ENCODE results near the gene SERTAD4. TPM values are rescaled to one million over a fixed set of nuclear protein-coding genes. Genes with fewer than 3 reads are reported as not detected.

Gene SERTAD4
- total and polyA plus RNA-seq, 10 of the 15 experiments (the other 5 are each of a cell fraction or from before 2014, with no cell fraction given) = not detected

DNA sequence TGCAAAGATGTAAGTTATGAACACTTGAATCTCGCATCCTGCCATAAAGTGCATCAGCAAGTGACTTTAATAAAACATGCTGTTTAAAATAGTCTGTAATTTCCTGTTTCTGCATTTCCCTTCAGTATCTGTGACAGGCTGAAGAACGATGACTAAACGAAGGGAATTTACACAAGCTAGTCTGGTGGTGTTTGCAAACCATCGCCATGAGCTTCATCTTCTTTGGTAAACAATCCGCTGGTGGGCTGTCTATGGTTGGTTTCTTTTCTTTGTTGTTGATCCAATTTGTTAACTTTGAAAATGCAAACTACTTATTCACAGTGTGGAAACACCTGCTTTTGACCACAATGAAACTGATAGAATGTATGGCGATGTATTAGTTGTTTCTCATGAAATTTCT lies 13.9 kb downstream of the SERTAD4 start (continued):
- TF ChIP-seq, protein P1, sequence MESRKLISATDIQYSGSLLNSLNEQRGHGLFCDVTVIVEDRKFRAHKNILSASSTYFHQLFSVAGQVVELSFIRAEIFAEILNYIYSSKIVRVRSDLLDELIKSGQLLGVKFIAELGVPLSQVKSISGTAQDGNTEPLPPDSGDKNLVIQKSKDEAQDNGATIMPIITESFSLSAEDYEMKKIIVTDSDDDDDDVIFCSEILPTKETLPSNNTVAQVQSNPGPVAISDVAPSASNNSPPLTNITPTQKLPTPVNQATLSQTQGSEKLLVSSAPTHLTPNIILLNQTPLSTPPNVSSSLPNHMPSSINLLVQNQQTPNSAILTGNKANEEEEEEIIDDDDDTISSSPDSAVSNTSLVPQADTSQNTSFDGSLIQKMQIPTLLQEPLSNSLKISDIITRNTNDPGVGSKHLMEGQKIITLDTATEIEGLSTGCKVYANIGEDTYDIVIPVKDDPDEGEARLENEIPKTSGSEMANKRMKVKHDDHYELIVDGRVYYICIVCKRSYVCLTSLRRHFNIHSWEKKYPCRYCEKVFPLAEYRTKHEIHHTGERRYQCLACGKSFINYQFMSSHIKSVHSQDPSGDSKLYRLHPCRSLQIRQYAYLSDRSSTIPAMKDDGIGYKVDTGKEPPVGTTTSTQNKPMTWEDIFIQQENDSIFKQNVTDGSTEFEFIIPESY (IDR thresholded peaks at IDR 0.05) = no peak
- TF ChIP-seq, protein P2, sequence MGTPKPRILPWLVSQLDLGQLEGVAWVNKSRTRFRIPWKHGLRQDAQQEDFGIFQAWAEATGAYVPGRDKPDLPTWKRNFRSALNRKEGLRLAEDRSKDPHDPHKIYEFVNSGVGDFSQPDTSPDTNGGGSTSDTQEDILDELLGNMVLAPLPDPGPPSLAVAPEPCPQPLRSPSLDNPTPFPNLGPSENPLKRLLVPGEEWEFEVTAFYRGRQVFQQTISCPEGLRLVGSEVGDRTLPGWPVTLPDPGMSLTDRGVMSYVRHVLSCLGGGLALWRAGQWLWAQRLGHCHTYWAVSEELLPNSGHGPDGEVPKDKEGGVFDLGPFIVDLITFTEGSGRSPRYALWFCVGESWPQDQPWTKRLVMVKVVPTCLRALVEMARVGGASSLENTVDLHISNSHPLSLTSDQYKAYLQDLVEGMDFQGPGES (IDR thresholded peaks at IDR 0.05) = no peak
- TF ChIP-seq ASH2L (IDR thresholded peaks at IDR 0.05; ENCODE audit: borderline replicate concordance, low read depth) = no peak
- TF ChIP-seq, protein P3, sequence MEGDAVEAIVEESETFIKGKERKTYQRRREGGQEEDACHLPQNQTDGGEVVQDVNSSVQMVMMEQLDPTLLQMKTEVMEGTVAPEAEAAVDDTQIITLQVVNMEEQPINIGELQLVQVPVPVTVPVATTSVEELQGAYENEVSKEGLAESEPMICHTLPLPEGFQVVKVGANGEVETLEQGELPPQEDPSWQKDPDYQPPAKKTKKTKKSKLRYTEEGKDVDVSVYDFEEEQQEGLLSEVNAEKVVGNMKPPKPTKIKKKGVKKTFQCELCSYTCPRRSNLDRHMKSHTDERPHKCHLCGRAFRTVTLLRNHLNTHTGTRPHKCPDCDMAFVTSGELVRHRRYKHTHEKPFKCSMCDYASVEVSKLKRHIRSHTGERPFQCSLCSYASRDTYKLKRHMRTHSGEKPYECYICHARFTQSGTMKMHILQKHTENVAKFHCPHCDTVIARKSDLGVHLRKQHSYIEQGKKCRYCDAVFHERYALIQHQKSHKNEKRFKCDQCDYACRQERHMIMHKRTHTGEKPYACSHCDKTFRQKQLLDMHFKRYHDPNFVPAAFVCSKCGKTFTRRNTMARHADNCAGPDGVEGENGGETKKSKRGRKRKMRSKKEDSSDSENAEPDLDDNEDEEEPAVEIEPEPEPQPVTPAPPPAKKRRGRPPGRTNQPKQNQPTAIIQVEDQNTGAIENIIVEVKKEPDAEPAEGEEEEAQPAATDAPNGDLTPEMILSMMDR (IDR thresholded peaks at IDR 0.05 in 2 of 3, conservative IDR thresholded peaks at IDR 0.05 in 1 of 3; ENCODE audit: control insufficient read depth in 2 of 3, extremely low read depth in 1 of 3, insufficient read depth in 1 of 3, low read depth in 3 of 3, low read length in 3 of 3) = no peak
- no peak for TF ChIP-seq SUZ12 (IDR thresholded peaks at IDR 0.05; ENCODE audit: unreplicated experiment)
- no peak for TF ChIP-seq HDGF (IDR thresholded peaks at IDR 0.05)
- no peak for TF ChIP-seq GABPA (IDR thresholded peaks at IDR 0.05; ENCODE audit: low read depth)
- no peak for TF ChIP-seq JUNB (IDR thresholded peaks at IDR 0.05)

DNA sequence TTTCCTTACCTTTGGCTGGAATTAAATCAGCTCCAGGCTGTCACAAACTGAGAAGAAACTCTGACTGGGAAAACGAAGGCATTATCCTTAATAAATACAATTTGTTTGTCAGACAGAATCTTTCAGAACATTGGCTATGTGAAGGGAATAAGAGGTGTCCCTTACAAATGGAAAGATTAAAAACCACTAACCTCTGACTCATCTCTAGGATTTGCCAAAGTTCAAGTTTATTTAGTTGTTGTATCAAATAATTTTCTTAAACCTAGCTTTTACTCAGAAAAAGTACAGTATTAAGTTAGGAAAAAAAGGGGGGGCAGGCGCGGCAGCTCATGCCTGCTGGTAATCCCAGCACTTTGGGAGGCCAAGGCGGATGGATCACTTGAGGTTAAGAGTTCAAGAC lies 15.7 kb downstream of the SERTAD4 start:
- Histone ChIP-seq H3K9me3 (replicated peaks; ENCODE audit: control insufficient read depth, insufficient read depth, low read length) (no peaks in the 10 kb centered on the region), H3K4me2 (ENCODE audit: control insufficient read depth, insufficient read depth) (no peak overlapping the region), H4K20me1 (ENCODE audit: control insufficient read depth, insufficient read depth) (no peaks in the 10 kb centered on the region), H3K9ac (ENCODE audit: control insufficient read depth, insufficient read depth, low read length) (no peak overlapping the region), H3K36me3 (ENCODE audit: control insufficient read depth in 2 of 2, insufficient read depth in 2 of 2, low read length in 1 of 2) (no peaks in the 10 kb centered on the region), H2AFZ (ENCODE audit: control insufficient read depth, low read depth, low read length) (no peak overlapping the region), H3K4me3 (no peak overlapping the region), H3K4me1 (ENCODE audit: control insufficient read depth, insufficient read depth, low read length) (no peaks in the 10 kb centered on the region), H3K27me3 (replicated peaks in 1 of 2; ENCODE audit: control insufficient read depth in 2 of 2, insufficient read depth in 2 of 2, low read length in 1 of 2) (peaks cover 11 to 12% of the 10 kb centered on the region in 2 experiments; a peak in 3 of 4 replicates), H3K27ac (ENCODE audit: control insufficient read depth, insufficient read depth) (no peak overlapping the region), H3K79me2 (ENCODE audit: control insufficient read depth, insufficient read depth, low read length) (no peaks in the 10 kb centered on the region)
- ChIA-PET SMC1A (ENCODE audit: uncharacterized antibody, unreplicated experiment) (no interaction called here), POLR2A (no interaction called here), RAD21 (ENCODE audit: unreplicated experiment) (no interaction called here), CTCF (no interaction called here)
- no peak for DNase-seq (ENCODE audit: low read depth, low spot score)
- ATAC-seq = no peak
- intact Hi-C loops (cut with micrococcal nuclease; ENCODE audit: unreplicated experiment) (no loop called here), in situ Hi-C loops (cut with MboI) (no loop called here)
- 59% methylated on average over 4 of the region's 4 CpGs for WGBS (ENCODE audit: insufficient coverage, insufficient replicate concordance, low lambda C conversion rate, missing lambda C conversion rate)
- BruUV-seq (replicated peaks) = no TSS peak
- FAIRE-seq = no peak
- no peak for TF ChIP-seq CBX3 (IDR thresholded peaks at IDR 0.05; ENCODE audit: borderline replicate concordance, low read depth)
- TF ChIP-seq PAX8 (IDR thresholded peaks at IDR 0.05) = no peak
- TF ChIP-seq, protein P4, sequence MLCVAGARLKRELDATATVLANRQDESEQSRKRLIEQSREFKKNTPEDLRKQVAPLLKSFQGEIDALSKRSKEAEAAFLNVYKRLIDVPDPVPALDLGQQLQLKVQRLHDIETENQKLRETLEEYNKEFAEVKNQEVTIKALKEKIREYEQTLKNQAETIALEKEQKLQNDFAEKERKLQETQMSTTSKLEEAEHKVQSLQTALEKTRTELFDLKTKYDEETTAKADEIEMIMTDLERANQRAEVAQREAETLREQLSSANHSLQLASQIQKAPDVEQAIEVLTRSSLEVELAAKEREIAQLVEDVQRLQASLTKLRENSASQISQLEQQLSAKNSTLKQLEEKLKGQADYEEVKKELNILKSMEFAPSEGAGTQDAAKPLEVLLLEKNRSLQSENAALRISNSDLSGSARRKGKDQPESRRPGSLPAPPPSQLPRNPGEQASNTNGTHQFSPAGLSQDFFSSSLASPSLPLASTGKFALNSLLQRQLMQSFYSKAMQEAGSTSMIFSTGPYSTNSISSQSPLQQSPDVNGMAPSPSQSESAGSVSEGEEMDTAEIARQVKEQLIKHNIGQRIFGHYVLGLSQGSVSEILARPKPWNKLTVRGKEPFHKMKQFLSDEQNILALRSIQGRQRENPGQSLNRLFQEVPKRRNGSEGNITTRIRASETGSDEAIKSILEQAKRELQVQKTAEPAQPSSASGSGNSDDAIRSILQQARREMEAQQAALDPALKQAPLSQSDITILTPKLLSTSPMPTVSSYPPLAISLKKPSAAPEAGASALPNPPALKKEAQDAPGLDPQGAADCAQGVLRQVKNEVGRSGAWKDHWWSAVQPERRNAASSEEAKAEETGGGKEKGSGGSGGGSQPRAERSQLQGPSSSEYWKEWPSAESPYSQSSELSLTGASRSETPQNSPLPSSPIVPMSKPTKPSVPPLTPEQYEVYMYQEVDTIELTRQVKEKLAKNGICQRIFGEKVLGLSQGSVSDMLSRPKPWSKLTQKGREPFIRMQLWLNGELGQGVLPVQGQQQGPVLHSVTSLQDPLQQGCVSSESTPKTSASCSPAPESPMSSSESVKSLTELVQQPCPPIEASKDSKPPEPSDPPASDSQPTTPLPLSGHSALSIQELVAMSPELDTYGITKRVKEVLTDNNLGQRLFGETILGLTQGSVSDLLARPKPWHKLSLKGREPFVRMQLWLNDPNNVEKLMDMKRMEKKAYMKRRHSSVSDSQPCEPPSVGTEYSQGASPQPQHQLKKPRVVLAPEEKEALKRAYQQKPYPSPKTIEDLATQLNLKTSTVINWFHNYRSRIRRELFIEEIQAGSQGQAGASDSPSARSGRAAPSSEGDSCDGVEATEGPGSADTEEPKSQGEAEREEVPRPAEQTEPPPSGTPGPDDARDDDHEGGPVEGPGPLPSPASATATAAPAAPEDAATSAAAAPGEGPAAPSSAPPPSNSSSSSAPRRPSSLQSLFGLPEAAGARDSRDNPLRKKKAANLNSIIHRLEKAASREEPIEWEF (IDR thresholded peaks at IDR 0.05; ENCODE audit: insufficient replicate concordance, low read depth, low read length) = no peak
- TF ChIP-seq KAT2A (conservative IDR thresholded peaks at IDR 0.05; ENCODE audit: control insufficient read depth, low read depth, low read length) = no peak
